Omental fat pad (tissue), 4 donors: Measurements from ENCODE around the gene ADRA1B. TPM values are rescaled to one million over a fixed set of nuclear protein-coding genes. Genes with fewer than 3 reads are reported as not detected.
"Not testable (repeated sequence)": the region's sequence is repeated elsewhere in the genome, so short reads cannot be mapped to it uniquely, and the experiment has no call there.

Source experiments
- ATAC-seq: fragments of 150-250 bp; one replicate; pipeline ENCODE4 v1.9.1; 2016; ENCODE audit warnings: mild to moderate bottlenecking, moderate library complexity; ENCODE audit not compliant: low FRiP score
- DNase-seq: peaks from one replicate; pipeline ENCODE4 v3.0.0-alpha.2; 2019; ENCODE audit warnings: low spot score
- total RNA-seq, 4 donors: library from RNA; depleted of rRNA; stranded (reverse); fragments of >200 nt; gene quantifications; one replicate each; pipeline ENCODE4 v1.1.0, GENCODE V29; 2016
- TF ChIP-seq, protein P1 (sequence below), 3 donors: fragments of 450-650 bp; IDR thresholded peaks; one replicate each; pipeline ENCODE4 v1.5.1; 2016 to 2017; ENCODE audit warnings: antibody characterized with exemption in 3 of 3, mild to moderate bottlenecking in 3 of 3, moderate library complexity in 2 of 3

The ADRA1B gene
- total RNA-seq, 4 donors from 2014 or later: 1.6 to 13.1 (median 7.5) TPM

DNA sequence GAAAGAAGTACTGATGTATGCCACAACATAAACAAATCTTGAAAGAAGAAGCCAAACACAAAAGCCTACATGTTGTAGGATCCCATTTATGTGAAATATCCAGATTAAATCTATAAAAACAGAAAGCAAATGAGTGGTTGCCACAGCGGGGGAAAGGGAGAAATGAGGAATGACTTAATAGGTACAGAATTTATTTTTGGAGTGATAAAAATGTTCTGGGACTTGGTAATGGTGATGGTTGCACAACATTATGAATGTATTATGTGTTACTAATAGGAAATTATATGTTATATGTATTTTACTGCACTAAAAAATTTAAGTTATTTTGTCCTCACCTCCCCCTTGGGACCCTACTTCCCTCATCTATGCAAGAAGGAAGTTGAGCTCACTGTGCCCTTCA is 76.3 kb downstream of the ADRA1B start:
- ATAC-seq (no peak), DNase-seq (no peak)
- TF ChIP-seq, protein P1, sequence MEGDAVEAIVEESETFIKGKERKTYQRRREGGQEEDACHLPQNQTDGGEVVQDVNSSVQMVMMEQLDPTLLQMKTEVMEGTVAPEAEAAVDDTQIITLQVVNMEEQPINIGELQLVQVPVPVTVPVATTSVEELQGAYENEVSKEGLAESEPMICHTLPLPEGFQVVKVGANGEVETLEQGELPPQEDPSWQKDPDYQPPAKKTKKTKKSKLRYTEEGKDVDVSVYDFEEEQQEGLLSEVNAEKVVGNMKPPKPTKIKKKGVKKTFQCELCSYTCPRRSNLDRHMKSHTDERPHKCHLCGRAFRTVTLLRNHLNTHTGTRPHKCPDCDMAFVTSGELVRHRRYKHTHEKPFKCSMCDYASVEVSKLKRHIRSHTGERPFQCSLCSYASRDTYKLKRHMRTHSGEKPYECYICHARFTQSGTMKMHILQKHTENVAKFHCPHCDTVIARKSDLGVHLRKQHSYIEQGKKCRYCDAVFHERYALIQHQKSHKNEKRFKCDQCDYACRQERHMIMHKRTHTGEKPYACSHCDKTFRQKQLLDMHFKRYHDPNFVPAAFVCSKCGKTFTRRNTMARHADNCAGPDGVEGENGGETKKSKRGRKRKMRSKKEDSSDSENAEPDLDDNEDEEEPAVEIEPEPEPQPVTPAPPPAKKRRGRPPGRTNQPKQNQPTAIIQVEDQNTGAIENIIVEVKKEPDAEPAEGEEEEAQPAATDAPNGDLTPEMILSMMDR (IDR thresholded peaks at IDR 0.05): no peak

DNA sequence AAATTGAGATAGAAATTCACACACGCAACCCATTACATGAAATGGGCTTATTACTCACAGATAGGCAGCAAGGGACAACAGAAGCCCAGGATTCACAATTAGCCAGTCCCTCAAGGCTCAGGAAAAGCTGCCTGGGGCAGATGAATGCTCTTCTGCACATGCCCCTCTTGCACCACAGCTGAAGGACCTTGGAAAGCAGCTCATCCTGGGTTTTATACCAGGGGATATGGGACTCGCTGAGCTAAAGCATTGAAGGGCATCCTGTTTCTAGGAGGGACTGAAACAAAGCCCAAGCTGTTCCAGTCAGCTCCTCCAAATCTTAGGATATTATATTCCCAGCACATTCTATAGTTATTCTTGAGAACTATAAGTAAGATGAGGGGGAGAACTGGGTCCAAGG is 76.9 kb downstream of the ADRA1B start:
- DNase-seq: no peak
- ATAC-seq: no peak
- TF ChIP-seq, protein P1 (IDR thresholded peaks at IDR 0.05): no peak

DNA sequence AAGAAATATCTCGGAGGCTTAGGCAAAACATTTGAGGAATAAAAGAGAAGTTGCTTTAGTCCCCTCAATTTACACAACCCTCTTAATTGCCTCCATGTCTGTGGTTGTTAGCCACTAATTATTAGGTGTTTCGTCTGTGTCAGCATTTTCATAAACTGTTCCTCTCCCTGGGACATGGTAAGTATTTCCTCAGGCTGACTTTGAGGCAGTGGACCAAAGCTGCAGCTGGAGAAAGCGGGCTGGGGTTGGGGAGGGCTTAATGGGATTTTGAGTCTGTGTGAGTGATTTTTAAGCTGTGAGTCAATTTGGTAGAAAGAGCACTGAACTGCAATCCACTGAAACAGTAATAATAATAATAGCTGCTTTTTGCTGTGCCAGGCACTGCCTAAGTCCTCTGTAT is 79.6 kb downstream of the ADRA1B start:
- ATAC-seq: no peak
- TF ChIP-seq, protein P1 (IDR thresholded peaks at IDR 0.05): no peak
- DNase-seq: no peak

DNA sequence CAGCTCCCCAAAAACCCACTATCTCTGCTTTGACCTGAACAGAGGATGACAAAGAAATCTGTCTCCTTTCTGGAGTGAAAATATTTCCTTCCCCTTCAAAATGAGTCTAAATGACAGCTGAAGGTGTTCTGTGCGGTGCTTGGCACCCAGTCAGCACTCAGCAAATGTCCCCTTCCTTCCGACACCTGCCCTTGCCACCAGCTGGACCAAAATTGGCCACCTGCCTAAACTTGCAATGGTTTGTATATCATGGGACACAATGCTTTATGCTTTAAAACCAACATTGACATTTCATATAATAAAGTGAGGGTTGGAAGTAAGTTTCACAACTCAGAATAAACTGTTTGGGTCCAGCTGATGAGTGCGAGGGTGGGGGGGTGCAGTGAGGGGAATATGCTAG is 85.2 kb downstream of the ADRA1B start:
- ATAC-seq: no peak
- DNase-seq: no peak
- TF ChIP-seq, protein P1 (IDR thresholded peaks at IDR 0.05): no peak

DNA sequence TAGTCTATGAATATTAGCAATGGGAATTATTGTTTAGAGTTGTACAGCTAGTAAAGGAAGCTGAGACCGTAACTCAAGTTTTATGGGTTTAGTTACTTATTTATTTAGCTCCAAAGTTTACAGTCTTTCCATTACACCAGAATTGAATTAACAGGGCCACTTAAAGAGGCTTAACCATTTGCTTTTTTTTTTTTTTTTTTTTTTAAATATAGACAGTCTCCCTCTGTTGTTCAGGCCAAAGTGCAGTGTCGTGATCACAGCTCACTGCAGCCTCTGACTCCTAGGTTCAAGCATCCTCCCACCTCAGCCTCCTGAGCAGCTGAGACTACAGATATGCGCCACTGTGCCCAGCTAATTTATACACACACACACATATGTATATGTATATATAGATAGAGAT is 91.2 kb downstream of the ADRA1B start:
- ATAC-seq (no peak), DNase-seq (no peak)
- TF ChIP-seq, protein P1 (IDR thresholded peaks at IDR 0.05): no peak

DNA sequence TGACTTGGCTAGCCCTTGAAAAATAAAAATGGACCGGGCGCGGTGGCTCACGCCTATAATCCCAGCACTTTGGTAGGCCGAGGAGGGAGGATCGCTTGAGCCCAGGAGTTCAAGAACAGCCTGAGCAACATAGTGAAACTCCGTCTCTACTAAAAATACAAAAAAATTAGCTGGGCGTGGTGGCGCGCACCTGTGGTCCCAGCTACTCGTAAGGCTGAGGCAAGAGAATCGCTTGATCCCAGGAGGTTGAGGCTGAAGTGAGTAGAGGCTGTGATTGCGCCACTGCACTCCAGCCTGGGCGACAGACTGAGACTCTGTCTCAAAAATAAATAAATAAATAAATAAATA is 92.2 kb downstream of the ADRA1B start:
- not testable (repeated sequence) for ATAC-seq, DNase-seq

DNA sequence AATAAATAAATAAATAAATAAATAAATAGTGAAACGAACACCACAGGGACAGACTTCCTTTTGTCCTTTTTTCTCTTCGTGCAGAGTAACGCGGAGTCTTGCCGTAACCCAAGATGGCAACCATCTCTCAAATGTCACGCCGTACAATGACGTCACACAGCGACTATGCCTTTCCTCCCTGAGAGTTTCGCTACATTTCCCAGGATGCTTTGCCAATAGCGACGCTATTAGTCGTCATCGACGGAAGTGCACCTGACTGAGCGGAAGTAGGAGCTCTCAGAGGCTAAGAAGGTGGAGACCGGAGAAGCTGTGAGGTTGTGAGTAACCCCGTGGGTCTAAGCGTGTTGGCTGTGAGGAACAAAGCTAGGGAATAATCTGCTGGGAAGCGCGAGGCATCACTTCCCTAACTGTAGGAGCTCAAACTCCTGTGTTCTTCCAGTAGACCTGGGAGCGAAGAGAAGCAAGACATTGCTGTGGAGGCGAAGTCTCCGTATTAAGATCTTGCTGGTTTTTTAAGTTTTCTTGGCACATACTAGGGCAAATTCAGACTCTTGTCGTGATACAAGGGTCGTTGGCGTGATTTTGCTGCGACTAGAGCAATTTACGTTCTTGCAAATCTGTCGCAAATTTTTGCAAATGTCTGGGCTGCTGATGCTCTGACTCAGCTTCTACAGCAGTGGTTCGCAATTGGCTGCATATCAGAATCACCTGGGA is 92.8 kb downstream of the ADRA1B start, which contains the start of gene TTC1:
TTC1 (plus strand) TSS at position 263 of the 714 bp plus-strand sequence. CDS start 1,390 bp downstream, outside the sequence.
- TF ChIP-seq, protein P1 (IDR thresholded peaks at IDR 0.05): no peak
- peak; percentile 88 for DNase-seq
- ATAC-seq: peak; percentile 98
